Frontal cortex (tissue), 4 donors: ENCODE data around the gene DNAI2. TPM values are rescaled to one million over a fixed set of nuclear protein-coding genes. Genes with fewer than 3 reads are reported as not detected.

Source experiments
- DNase-seq, 2 donors: peaks; one replicate each; pipeline ENCODE4 v3.0.0; 2012; ENCODE audit warnings: low spot score in 2 of 2
- FAIRE-seq: peaks from 2 replicates; lab custom pipeline; 2012; peaks lifted over from hg19 to GRCh38; lab: Jason Lieb, UNC
- total RNA-seq: library from RNA; depleted of rRNA; stranded (reverse); fragments of >200 nt; gene quantifications from one replicate; pipeline ENCODE4 v1.2.3, GENCODE V29; 2014
- donor health status: control.
- donor health status: control.
- donor health status: control.

Gene DNAI2, protein sequence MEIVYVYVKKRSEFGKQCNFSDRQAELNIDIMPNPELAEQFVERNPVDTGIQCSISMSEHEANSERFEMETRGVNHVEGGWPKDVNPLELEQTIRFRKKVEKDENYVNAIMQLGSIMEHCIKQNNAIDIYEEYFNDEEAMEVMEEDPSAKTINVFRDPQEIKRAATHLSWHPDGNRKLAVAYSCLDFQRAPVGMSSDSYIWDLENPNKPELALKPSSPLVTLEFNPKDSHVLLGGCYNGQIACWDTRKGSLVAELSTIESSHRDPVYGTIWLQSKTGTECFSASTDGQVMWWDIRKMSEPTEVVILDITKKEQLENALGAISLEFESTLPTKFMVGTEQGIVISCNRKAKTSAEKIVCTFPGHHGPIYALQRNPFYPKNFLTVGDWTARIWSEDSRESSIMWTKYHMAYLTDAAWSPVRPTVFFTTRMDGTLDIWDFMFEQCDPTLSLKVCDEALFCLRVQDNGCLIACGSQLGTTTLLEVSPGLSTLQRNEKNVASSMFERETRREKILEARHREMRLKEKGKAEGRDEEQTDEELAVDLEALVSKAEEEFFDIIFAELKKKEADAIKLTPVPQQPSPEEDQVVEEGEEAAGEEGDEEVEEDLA
- not detected for total RNA-seq

- FAIRE-seq (no peak), DNase-seq (no peak)
Observed at GRCh38 chr17:74274060-74274708, at the start of gene DNAI2. Gene DNAI2, plus strand, starts transcription at chr17:74274234. Its CDS starts 7,584 bp downstream, at chr17:74281818.

DNA sequence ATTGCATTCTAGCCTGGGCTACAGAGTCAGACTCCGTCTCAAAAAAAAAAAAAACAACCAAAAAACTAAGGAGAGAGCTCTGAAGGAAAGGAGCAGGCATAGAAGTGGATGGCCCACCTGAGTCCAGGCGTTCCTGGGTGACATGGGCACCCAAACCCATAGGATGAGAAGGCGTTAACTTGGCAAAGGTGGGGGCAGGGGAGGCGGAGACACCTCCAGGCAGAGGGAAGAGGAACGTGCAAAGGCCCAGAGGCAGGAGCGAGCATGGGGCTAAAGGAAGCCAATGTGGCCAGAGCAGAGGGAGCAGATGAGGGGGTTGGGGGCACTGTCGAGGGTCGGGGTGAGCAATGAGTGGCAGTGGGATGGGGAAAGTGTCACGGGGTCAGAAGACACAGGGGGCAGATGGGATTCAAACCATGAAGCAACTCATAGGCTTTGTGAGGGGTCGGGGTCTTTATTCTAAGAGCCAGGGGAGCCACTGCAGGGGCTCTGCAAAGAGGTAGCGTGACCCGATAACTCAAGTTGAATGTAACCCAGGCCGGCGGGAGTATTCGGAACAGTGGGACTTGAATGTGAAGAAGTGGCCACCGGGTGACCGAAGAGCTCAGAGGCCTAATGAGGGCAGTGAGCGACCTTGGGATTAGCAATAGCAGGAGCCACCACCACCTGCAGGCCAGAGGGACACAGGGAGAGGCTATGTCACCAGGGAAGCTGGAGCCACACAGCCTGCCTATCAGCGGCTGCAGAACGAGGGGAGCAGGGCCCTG is 48.9 kb upstream of the DNAI2 start:
- no peak for DNase-seq
- no peak for FAIRE-seq

GRCh38 chr17:74226252-74226651 is 47.8 kb upstream of the DNAI2 start:
- DNase-seq (no peak), FAIRE-seq (no peak)

- DNase-seq, result no peak
Observed at GRCh38 chr17:74227271-74228080, 46.6 kb upstream of the DNAI2 start.

DNA sequence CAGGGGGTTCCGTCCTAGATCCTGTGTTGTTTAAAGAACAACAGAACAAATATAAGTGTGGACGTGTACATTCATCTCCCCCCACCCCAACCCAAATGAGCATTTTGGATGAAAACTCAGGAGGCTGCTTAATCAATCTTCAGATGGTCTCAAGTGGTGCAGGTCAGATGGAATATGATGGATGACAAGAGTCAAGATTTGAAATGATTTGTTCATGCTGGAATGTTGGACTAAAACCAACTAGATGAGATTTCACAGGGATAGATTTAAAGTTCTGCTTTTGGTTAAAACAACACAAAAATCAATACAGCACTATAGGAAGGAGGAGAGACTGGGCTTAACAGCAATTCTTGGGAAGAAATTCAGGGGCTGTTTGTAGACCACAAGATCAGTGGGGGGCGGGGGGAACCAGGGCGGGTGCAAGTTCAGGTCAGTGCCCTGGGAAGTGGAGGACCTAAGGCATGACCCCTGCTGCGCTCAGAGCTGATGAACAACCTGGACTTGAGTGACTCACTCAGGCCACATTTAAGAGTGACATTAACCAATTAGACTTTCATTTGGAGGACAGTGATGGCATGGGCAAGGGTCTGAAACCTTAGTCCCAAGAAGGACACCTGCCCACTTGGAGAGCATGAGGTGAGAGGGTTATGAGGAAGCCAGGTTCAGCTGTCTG is 45.6 kb upstream of the DNAI2 start:
- DNase-seq (no peak), FAIRE-seq (no peak)

More at GRCh38 chr17:74227271-74228080, 46.6 kb upstream of the DNAI2 start:
- FAIRE-seq, result no peak

- DNase-seq (no peak), FAIRE-seq (no peak)
Observed at GRCh38 chr17:74230896-74231295, 43.1 kb upstream of the DNAI2 start.

DNA sequence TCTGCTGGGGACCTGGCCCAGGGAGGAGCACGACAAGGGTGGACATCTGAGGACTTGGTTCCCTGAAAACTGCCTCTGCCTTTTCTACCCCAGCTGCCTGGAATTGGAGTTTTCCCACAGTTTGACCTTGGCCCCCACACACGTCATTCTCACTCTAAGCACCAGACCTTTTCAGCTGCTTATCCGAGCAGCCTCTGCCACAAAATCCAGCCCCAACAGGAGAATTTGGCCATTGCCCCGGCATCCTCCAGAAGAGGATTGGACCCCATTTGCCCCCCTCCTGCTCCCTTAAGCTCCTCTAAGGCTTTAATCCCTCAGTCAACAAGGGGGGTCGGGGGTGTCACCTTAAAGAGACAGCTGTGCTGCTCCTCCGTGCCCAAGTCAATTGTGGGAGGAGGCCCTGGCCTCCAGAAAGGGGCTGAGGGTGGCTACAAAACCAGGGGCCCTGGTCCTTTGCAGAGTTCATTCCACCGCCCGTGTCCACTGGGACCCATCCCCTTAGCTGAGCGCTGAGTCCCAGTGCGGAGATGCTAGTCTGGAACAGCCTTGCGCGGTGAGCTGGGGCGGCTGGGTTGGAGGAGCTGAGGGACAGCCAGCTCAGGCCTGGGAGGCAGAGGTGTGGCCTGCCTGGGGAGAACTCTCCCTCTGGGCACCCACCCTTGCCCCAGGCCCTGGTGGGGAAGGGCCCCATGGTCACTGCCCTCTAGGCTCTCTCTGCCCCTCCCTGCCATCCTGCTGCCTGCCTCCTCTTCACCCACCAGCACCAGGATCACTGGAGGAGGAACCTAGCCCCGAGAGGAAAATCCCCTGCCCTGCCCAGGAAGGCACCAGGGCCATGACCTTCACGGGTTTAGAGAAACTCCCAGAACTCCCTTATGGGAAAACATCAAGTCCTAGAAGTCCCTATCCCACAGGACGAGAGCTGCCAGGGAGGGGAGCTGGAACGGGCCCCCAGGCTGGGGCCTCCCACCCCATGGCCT is 41.8 kb upstream of the DNAI2 start:
- DNase-seq (no peak), FAIRE-seq (no peak)

GRCh38 chr17:74233937-74234336 is 40.1 kb upstream of the DNAI2 start:
- DNase-seq (no peak), FAIRE-seq (no peak)

GRCh38 chr17:74234486-74234885 is 39.5 kb upstream of the DNAI2 start:
- no peak for FAIRE-seq
- no peak for DNase-seq

DNA sequence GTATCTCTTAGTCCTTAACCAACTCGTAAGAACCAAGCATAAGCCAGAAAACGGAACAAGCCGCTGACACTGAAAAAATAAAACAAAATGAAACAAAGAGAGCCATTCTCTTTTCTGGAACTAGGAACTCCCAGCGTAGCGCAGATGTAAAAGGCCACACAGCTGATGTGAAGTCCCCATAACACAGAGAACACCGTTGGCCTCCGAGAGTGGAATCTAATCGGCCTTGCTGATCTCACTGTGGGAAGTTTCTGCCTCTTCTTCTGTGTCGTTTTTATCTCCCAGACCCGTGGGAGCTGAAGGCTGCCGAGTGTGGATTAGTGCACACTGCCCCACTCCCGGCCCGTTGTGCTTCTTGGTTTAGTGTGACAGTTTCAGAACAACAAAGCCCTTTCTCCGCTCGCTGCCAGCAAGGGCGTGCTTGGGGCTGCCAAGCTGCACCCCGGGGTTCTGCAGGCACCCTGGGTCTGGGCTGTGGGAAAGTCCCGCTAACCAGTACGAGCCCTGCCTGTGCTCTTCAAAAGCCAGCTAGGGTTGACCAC is 38.9 kb upstream of the DNAI2 start:
- FAIRE-seq, result no peak
- DNase-seq, result peak; percentile 45 to 58

DNA sequence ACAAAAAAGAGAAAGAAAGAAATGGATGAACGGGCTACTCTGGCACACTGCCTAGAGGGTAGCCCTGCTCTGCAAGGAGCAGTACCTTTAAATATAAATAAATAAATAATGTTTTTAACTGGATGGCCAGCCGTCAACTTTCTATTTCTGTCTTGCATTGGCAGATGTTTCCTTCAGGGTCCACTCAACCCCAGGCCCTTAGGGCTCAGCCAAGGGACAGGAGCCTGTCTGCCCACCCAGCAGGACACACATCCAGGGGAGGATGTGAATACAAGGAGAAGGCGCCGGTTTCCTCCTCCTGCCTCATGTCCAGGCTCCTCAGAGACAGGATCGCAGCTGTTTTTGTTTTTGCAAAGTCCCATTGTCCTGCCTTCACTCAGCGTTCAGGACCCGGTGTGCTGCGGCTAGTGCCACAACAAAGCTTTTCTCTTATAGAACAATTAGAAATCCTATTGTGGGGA is 38.1 kb upstream of the DNAI2 start:
- DNase-seq, result no peak
- FAIRE-seq, result no peak

GRCh38 chr17:74237321-74237720 is 36.7 kb upstream of the DNAI2 start:
- DNase-seq (no peak), FAIRE-seq (no peak)

DNA sequence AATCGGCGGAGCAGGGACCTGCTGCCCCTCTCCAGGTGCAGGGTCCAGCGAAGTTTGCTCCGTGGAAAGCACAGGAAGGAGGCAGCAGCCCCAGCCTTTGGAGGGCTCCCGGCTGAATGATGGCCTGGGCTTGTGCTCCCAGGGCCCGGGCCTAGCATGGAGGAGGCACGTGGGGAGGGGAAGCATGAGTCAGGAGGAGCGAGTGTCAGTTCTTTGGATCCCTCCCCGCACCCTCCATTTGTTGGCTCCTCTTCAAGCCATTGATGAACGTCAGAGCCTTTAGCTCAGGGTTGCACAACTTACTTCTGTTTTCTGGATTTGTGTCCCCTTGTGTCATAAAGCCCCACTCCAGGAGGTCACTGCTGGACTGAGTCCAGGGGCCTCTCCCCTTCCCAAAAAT is 34.9 kb upstream of the DNAI2 start:
- DNase-seq (no peak), FAIRE-seq (no peak)

DNA sequence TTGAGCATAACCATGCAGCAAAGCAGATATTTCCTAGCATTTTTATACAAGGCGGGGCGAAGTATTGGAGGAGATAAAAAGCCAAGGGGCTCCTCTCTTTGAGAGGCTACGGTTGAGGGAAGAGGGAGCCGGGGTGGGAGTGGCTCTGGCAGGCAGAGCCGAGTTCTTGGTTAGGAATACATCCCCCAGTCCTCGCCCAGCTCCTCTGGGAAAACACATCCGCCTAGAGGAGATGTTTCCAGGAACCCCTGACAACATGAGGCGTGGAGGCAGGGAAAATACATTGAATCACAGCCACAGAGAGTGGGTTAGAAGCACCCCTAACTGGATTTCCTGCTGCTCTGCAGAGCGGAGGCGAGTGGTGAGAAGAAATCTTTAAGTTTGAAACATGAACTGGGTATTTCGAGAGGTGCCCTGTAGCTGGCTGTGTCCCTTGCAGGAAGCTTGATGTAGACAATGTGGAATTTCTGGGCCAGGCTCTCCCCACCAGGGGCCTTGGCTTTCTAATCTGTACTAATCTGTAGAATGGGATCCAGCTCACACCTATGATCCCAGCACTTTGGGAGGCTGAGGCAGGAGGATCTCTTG is 33.3 kb upstream of the DNAI2 start:
- FAIRE-seq, result no peak
- DNase-seq, result no peak

DNA sequence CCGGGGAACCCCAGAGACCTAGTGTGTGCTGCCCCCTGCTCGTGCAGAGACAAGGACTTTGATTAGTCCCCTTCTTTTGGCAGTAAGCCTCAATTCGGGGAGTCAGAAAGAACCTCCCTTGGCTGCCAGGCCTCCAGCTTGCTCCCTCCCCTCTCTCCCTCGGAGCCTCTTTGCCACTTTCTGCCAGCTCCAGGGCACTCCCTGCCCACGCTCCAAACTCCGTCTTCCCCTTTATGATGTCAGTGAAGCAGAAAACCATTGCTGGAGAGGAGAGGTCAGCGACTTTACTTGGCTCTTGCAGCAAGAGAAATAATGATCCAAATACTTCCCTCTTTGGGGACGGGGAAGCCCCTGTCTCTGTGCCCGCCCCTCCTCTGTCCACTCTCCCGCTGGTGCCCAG is 32.6 kb upstream of the DNAI2 start:
- no peak for FAIRE-seq
- no peak for DNase-seq

- no peak for FAIRE-seq
Observed at GRCh38 chr17:74241847-74242246, 32.2 kb upstream of the DNAI2 start.

More at GRCh38 chr17:74241847-74242246, 32.2 kb upstream of the DNAI2 start:
- DNase-seq, result no peak
